T-cell (primary cell): ENCODE data around the gene L3HYPDH. TPM values are rescaled to one million over a fixed set of nuclear protein-coding genes. Genes with fewer than 3 reads are reported as not detected.

Source experiments
- ATAC-seq, 4 experiments: fragments of 200-7000 bp in 3 of 4; fragments of 150-1000 bp in 1 of 4; cut with Tn5 transposase; replicated peaks in 1 of 4; 1 replicate in 3 of 4; 2 replicates in 1 of 4; pipeline ENCODE4 v1.10.0; 2021; ENCODE audit warnings: moderate library complexity in 3 of 4, mild to moderate bottlenecking in 2 of 4, moderate number of reproducible peaks in 1 of 4
- CTCF ChIA-PET, 2 donors: fragments of 300-600 bp; sonication (Branson Sonifier 250); formaldehyde crosslinking; loops; one replicate each; lab custom pipeline; 2022; ENCODE audit warnings: antibody characterized with exemption in 2 of 2; lab: Charles Lee
- POLR2A ChIA-PET, 2 donors: fragments of 300-600 bp; sonication (Branson Sonifier 250); formaldehyde crosslinking; loops; one replicate each; lab custom pipeline; 2022; ENCODE audit warnings: antibody characterized with exemption in 2 of 2; lab: Charles Lee
- DNase-seq, 35 experiments: peaks; one replicate each; pipeline versions ENCODE4 v3.0.0 to v3.0.0-alpha.2; 2013 to 2023
- H3K27ac ChIP-seq: one replicate; pipeline ENCODE4 v1.5.1; 2013; ENCODE audit warnings: low read length
- H3K27me3 ChIP-seq, 2 experiments: replicated peaks in 1 of 2; 1 replicate in 1 of 2; 2 replicates in 1 of 2; pipeline versions ENCODE4 v1.6.1 to v1.7.0; 2013; ENCODE audit warnings: low read length in 1 of 2, mixed read lengths in 1 of 2; ENCODE audit not compliant: control insufficient read depth in 2 of 2, insufficient read depth in 2 of 2; ENCODE audit errors: extremely low read depth in 1 of 2
- H3K36me3 ChIP-seq, 2 donors: 1 replicate in 1 of 2; 2 replicates in 1 of 2; pipeline versions ENCODE4 v1.6.1 to v1.7.0; 2013; ENCODE audit warnings: low read length in 1 of 2; ENCODE audit not compliant: control insufficient read depth in 2 of 2, insufficient read depth in 1 of 2; ENCODE audit errors: extremely low read depth in 1 of 2
- H3K4me1 ChIP-seq, 2 experiments: 1 replicate in 1 of 2; 2 replicates in 1 of 2; pipeline versions ENCODE4 v1.6.1 to v1.7.0; 2013; ENCODE audit warnings: low read length in 2 of 2, mixed read lengths in 1 of 2; ENCODE audit not compliant: insufficient read depth in 2 of 2, control insufficient read depth in 1 of 2; ENCODE audit errors: extremely low read depth in 1 of 2
- H3K4me3 ChIP-seq, 2 donors: 1 replicate in 1 of 2; 2 replicates in 1 of 2; pipeline versions ENCODE4 v1.5.1 to v1.7.0; 2013; ENCODE audit warnings: mild to moderate bottlenecking in 2 of 2, low read length in 1 of 2, moderate library complexity in 1 of 2; ENCODE audit not compliant: control insufficient read depth in 1 of 2; ENCODE audit errors: extremely low read depth in 1 of 2
- H3K9me3 ChIP-seq: 2 replicates; pipeline ENCODE4 v1.7.0; 2013
- H3K27ac Mint-ChIP-seq, 2 donors: one replicate each; pipeline ENCODE4 v1.8.0; 2020 to 2021; ENCODE audit warnings: mild to moderate bottlenecking in 2 of 2, mixed read lengths in 2 of 2
- H3K27me3 Mint-ChIP-seq, 2 donors: one replicate each; pipeline ENCODE4 v1.8.0; 2021 to 2022; ENCODE audit warnings: mixed read lengths in 2 of 2
- H3K36me3 Mint-ChIP-seq: one replicate; pipeline ENCODE4 v1.8.0; 2021; ENCODE audit warnings: mixed read lengths
- H3K4me1 Mint-ChIP-seq, 3 donors: one replicate each; pipeline ENCODE4 v1.8.0; 2020 to 2022; ENCODE audit warnings: mixed read lengths in 3 of 3, mild to moderate bottlenecking in 1 of 3
- H3K4me3 Mint-ChIP-seq, 3 donors: one replicate each; pipeline ENCODE4 v1.8.0; 2020 to 2022; ENCODE audit warnings: mild to moderate bottlenecking in 3 of 3, mixed read lengths in 3 of 3, moderate library complexity in 3 of 3
- H3K9me3 Mint-ChIP-seq, 3 donors: one replicate each; pipeline ENCODE4 v1.8.0; 2020 to 2022; ENCODE audit warnings: mixed read lengths in 3 of 3
- WGBS: methylation state at CpG from one replicate; pipeline ENCODE4 v1.1.5; 2013; ENCODE audit warnings: missing lambda C conversion rate; ENCODE audit not compliant: insufficient coverage; 5-methylcytosine and 5-hydroxymethylcytosine counted together
- total RNA-seq, 35 experiments: library from RNA in 6 of 35; stranded (reverse) in 6 of 35; fragments of 120-200 nt in 1 of 35; gene quantifications; one replicate each; pipeline versions ENCODE4 v1.2.1 to v1.2.4 and lab custom pipeline; 2013 to 2026

The L3HYPDH gene
- total RNA-seq, 5 donors from 2014 or later (not counting 1 experiment from before 2014, with no cell fraction given) = 19.5 to 53.6 (median 40.5) TPM

DNA sequence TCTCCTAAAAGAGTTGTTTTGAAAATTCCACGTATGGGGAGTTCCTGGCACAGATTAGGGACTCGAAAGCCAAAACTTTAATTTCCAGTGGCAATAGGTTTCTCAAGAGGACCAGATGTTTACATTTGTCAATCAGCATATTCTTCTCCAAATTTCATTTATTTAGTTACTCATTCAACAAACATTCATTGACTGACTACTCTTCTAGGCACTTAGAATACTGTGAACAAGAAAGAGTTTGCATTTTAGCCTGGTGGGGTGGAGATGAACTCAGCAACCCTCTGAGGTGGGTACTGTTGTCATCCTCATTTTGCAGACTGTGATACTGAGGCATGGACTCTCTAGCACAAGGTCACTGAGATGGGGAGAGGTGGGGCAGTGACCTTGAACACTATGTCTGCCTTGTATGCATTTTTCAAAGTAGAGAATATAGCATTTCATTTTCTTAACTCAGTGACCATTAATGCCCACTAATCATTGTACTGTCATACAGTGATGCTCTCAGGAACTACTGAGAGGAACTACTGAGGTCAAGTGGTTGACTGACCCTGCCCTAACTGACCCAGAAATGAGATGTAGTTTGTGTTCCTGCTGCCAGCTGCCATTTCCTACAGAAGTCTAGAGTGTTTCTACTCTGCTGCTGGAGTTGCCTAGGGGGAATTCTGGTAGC is 2.2 kb downstream of the L3HYPDH start:
- peak overlapping the region in 1 of 2 donors; percentile 83 for H3K27ac Mint-ChIP-seq
- peaks cover 20 to 28% of the 10 kb centered on the region in 2 experiments for H3K4me1 ChIP-seq
- H3K27me3 ChIP-seq = no peaks in the 10 kb centered on the region
- H3K36me3 Mint-ChIP-seq = peaks cover 7% of the 10 kb centered on the region
- H3K4me3 ChIP-seq = no peak overlapping the region
- H3K9me3 Mint-ChIP-seq = no peaks in the 10 kb centered on the region
- H3K9me3 ChIP-seq = no peaks in the 10 kb centered on the region
- peak overlapping the region; percentile 89 to 97 (median 95) for H3K4me3 Mint-ChIP-seq
- no peak for DNase-seq
- ATAC-seq = no peak
- H3K36me3 ChIP-seq = no peaks in the 10 kb centered on the region
- H3K27ac ChIP-seq = no peak overlapping the region
- H3K4me1 Mint-ChIP-seq = peaks cover 54 to 66% (median 66%) of the 10 kb centered on the region in 3 donors
- WGBS = 100% methylated on average over 2 of the region's 2 CpGs
- ChIA-PET CTCF (no interaction called here), POLR2A (no interaction called here)
- H3K27me3 Mint-ChIP-seq = no peaks in the 10 kb centered on the region

DNA sequence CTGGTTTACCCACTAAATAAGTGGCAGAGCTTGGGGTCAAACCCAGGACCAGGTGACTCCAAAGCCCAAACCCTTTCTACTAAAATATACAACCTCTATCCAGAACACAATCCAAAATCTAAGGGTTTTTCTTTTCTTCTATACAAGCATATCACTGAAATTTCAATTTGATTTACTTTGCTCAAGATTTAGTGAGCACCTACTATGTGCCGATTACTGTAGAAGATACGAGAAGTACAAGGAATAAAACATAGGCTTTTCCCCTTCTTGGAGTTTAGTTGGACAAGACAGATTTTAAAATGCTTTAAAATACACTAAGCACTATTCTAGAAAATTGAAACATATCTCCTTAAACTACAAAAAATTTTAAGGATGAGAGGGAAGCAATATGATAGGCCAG is 2.8 kb downstream of the L3HYPDH start:
- Mint-ChIP-seq H3K36me3 (peaks cover 11% of the 10 kb centered on the region), H3K9me3 (no peaks in the 10 kb centered on the region), H3K27me3 (no peaks in the 10 kb centered on the region), H3K27ac (peak overlapping the region in 1 of 2 donors; percentile 53), H3K4me3 (no peak overlapping the region), H3K4me1 (peaks cover 54 to 66% (median 66%) of the 10 kb centered on the region in 3 donors)
- H3K9me3 ChIP-seq = no peaks in the 10 kb centered on the region
- H3K27ac ChIP-seq = no peak overlapping the region
- WGBS = no CpG with 5 or more reads among the region's 2 CpGs
- H3K4me3 ChIP-seq = no peak overlapping the region
- peaks cover 20 to 24% of the 10 kb centered on the region in 2 experiments for H3K4me1 ChIP-seq
- DNase-seq = no peak
- no peaks in the 10 kb centered on the region for H3K27me3 ChIP-seq
- peaks cover 0 to 3% of the 10 kb centered on the region in 2 donors for H3K36me3 ChIP-seq
- no peak for ATAC-seq
- ChIA-PET POLR2A (no interaction called here), CTCF (no interaction called here)

DNA sequence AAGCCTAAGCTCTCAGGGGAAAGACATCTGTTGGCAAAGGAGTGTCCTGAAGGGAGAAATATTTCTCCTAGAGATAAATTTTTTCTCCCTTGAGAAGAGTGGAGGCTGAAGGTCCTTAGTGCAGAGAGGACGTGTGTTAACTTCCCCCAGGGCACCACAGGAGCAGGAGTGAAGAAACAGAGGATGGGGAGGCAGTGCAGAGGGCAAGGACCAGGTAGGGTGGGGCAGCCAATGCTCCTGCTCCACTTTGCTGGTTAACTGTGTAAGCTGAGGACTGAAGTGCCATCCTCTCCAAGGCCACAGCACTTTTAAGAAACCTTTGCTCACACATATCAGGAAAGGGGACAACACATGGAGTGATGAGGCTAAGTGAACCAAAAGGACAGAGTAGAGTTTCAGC is 4.0 kb downstream of the L3HYPDH start:
- Histone ChIP-seq H3K27me3 (no peaks in the 10 kb centered on the region), H3K27ac (no peak overlapping the region), H3K36me3 (peaks cover 0 to 9% of the 10 kb centered on the region in 2 donors), H3K9me3 (no peaks in the 10 kb centered on the region), H3K4me3 (no peak overlapping the region), H3K4me1 (peaks cover 15% of the 10 kb centered on the region in 2 experiments)
- WGBS = no CpG with 5 or more reads among the region's 1 CpG
- H3K9me3 Mint-ChIP-seq = no peaks in the 10 kb centered on the region
- no peak for DNase-seq
- ChIA-PET CTCF (no interaction called here), POLR2A (no interaction called here)
- no peak for ATAC-seq
- H3K27ac Mint-ChIP-seq = peak overlapping the region; percentile 12 to 71
- peak overlapping the region in 1 of 3 donors; percentile 22 for H3K4me3 Mint-ChIP-seq
- peaks cover 45 to 54% (median 54%) of the 10 kb centered on the region in 3 donors for H3K4me1 Mint-ChIP-seq
- H3K36me3 Mint-ChIP-seq = peaks cover 12% of the 10 kb centered on the region
- no peaks in the 10 kb centered on the region for H3K27me3 Mint-ChIP-seq

DNA sequence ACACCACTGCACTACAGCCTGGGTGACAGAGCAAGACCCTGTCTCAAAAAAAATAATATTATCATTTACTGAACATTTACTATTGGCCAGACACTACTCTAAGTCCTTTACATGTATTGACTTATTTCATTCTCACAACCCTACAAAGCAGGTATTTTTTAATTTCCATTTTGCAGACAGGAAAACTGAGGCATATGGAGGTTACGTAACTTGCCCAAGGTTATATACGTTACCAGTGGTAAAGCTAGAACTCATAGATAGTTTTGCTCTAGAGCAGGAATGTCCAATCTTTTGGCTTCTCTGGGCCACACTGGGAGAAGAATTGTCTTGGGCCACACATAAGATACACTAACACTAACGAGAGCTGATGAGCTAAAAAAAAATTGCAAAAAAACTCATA is 5.7 kb downstream of the L3HYPDH start:
- no peaks in the 10 kb centered on the region for H3K9me3 Mint-ChIP-seq
- 100% methylated on average over 1 of the region's 3 CpGs for WGBS
- peaks cover 0 to 15% of the 10 kb centered on the region in 2 donors for H3K36me3 ChIP-seq
- H3K4me3 ChIP-seq = no peak overlapping the region
- no peaks in the 10 kb centered on the region for H3K9me3 ChIP-seq
- peaks cover 13 to 15% of the 10 kb centered on the region in 2 experiments for H3K4me1 ChIP-seq
- CTCF ChIA-PET = no interaction called here
- ATAC-seq (no peak), DNase-seq (no peak)
- H3K27ac ChIP-seq = no peak overlapping the region
- H3K4me3 Mint-ChIP-seq = no peak overlapping the region
- H3K27me3 Mint-ChIP-seq = no peaks in the 10 kb centered on the region
- peaks cover 38 to 48% (median 48%) of the 10 kb centered on the region in 3 donors for H3K4me1 Mint-ChIP-seq
- H3K27ac Mint-ChIP-seq = no peak overlapping the region
- peaks cover 14% of the 10 kb centered on the region for H3K36me3 Mint-ChIP-seq
- no peaks in the 10 kb centered on the region for H3K27me3 ChIP-seq
- POLR2A ChIA-PET = no interaction called here

DNA sequence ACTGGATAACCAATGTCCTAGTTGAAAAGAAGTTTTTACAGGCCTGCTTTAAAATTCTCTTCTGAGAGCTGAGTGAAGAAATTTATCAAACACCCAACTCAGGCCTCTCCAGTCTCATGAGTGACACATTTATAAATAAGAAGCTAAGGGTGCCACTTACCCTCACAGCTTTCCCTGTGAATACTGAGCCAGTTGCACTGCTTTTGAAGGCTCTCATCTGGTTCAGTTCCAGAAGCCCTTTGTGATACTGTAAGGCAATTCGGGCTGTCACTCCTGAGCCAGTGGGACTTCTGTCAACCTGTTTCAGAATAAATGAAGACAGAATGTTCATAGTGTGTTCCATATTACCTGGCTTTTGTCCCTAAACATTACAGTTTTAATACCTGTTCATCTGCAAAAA is 8.5 kb downstream of the L3HYPDH start:
- peaks cover 20% of the 10 kb centered on the region for H3K36me3 Mint-ChIP-seq
- H3K27ac ChIP-seq = no peak overlapping the region
- no peak overlapping the region for H3K4me3 Mint-ChIP-seq
- no peak for DNase-seq
- ChIA-PET POLR2A (no interaction called here), CTCF (interaction anchor here in 1 of 2 donors (0.5 kb wide), 1 partner anchor 680 kb away, joined by 4 read pairs; no protein-coding TSS in a partner anchor)
- no peaks in the 10 kb centered on the region for H3K27me3 ChIP-seq
- H3K4me3 ChIP-seq = no peak overlapping the region
- no peaks in the 10 kb centered on the region for H3K4me1 ChIP-seq
- ATAC-seq = no peak
- no peaks in the 10 kb centered on the region for H3K27me3 Mint-ChIP-seq
- WGBS = no CpG with 5 or more reads among the region's 1 CpG
- H3K4me1 Mint-ChIP-seq = peaks cover 10 to 22% (median 21%) of the 10 kb centered on the region in 3 donors
- H3K9me3 Mint-ChIP-seq = no peaks in the 10 kb centered on the region
- peaks cover 0 to 15% of the 10 kb centered on the region in 2 donors for H3K36me3 ChIP-seq
- H3K27ac Mint-ChIP-seq = no peak overlapping the region
- no peaks in the 10 kb centered on the region for H3K9me3 ChIP-seq

- peaks cover 0 to 11% (median 11%) of the 10 kb centered on the region in 3 donors for H3K4me1 Mint-ChIP-seq
- no peak overlapping the region for H3K27ac ChIP-seq
- DNase-seq (no peak), ATAC-seq (no peak)
- POLR2A ChIA-PET = no interaction called here
- CTCF ChIA-PET = no interaction called here
- no peak overlapping the region for H3K27ac Mint-ChIP-seq
- no peak overlapping the region for H3K4me3 ChIP-seq
- H3K9me3 ChIP-seq = no peaks in the 10 kb centered on the region
- no peaks in the 10 kb centered on the region for H3K9me3 Mint-ChIP-seq
- no peaks in the 10 kb centered on the region for H3K4me1 ChIP-seq
- WGBS = no CpG with 5 or more reads among the region's 1 CpG
- no peaks in the 10 kb centered on the region for H3K27me3 ChIP-seq
- H3K36me3 ChIP-seq = peaks cover 0 to 15% of the 10 kb centered on the region in 2 donors
- H3K36me3 Mint-ChIP-seq = peaks cover 20% of the 10 kb centered on the region
- H3K27me3 Mint-ChIP-seq = no peaks in the 10 kb centered on the region
- no peak overlapping the region for H3K4me3 Mint-ChIP-seq
Measured at GRCh38 chr14:59474172-59474571, 10.0 kb downstream of the L3HYPDH start.
